Right lung (tissue), 10 donors: ENCODE data around the gene CPLANE2. TPM values are rescaled to one million over a fixed set of nuclear protein-coding genes. Genes with fewer than 3 reads are reported as not detected.
A peak's percentile ranks its signal among the peaks of the same experiment; 100 is the strongest.
"Not testable (repeated sequence)": the region's sequence is repeated elsewhere in the genome, so short reads cannot be mapped to it uniquely, and the experiment has no call there.

Experiments used
- DNase-seq, 2 donors: peaks; one replicate each; pipeline ENCODE4 v3.0.0-alpha.2; 2013
- long read RNA-seq, 8 donors: transcript quantifications; one replicate each; lab custom pipeline, GENCODE V29; 2026
- polyA plus RNA-seq, 5 donors: library from polyadenylated mRNA; unstranded; fragments of 120-200 nt; gene quantifications; one replicate each; pipeline versions ENCODE4 v1.2.1 to v1.2.3, GENCODE V29; 2013; ENCODE audit warnings: inconsistent platforms in 1 of 5, low replicate concordance in 1 of 5; ENCODE audit not compliant: insufficient read length in 5 of 5, insufficient read depth in 1 of 5

Gene CPLANE2, protein sequence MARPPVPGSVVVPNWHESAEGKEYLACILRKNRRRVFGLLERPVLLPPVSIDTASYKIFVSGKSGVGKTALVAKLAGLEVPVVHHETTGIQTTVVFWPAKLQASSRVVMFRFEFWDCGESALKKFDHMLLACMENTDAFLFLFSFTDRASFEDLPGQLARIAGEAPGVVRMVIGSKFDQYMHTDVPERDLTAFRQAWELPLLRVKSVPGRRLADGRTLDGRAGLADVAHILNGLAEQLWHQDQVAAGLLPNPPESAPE
- polyA plus RNA-seq = 1 to 10 TPM; 2.3 to 6.6 (median 4.1) TPM
- long read RNA-seq, donor 1 = 0 reads
- long read RNA-seq, donor 2, partial matches to known transcripts = 0 of 1 reads
- long read RNA-seq, donor 2, other reads (novel, unspliced or antisense) = 0 of 1 reads
- long read RNA-seq, donor 3, partial matches to known transcripts = 0 of 1 reads
- long read RNA-seq, donor 3, other reads (novel, unspliced or antisense) = 0 of 1 reads
- long read RNA-seq, donor 4, partial matches to known transcripts = 0 of 1 reads
- long read RNA-seq, donor 4, other reads (novel, unspliced or antisense) = 0 of 1 reads
- long read RNA-seq, donor 5, partial matches to known transcripts = 0 of 2 reads
- long read RNA-seq, donor 5, other reads (novel, unspliced or antisense) = 0 of 2 reads
- long read RNA-seq, donor 6, partial matches to known transcripts = 0 of 2 reads
- long read RNA-seq, donor 6, other reads (novel, unspliced or antisense) = 0 of 2 reads
- long read RNA-seq, donor 7, partial matches to known transcripts = 0 of 2 reads
- long read RNA-seq, donor 7, other reads (novel, unspliced or antisense) = 0 of 2 reads
- long read RNA-seq, donor 8, partial matches to known transcripts = 0 of 1 reads
- long read RNA-seq, donor 8, other reads (novel, unspliced or antisense) = 0 of 1 reads

- peak; percentile 92 to 93 for DNase-seq
Observed at GRCh38 chr1:16236511-16237342, at the start of gene CPLANE2. CPLANE2 (minus strand) TSS chr1:16237183; CDS start chr1:16236742, 441 bp downstream.

DNA sequence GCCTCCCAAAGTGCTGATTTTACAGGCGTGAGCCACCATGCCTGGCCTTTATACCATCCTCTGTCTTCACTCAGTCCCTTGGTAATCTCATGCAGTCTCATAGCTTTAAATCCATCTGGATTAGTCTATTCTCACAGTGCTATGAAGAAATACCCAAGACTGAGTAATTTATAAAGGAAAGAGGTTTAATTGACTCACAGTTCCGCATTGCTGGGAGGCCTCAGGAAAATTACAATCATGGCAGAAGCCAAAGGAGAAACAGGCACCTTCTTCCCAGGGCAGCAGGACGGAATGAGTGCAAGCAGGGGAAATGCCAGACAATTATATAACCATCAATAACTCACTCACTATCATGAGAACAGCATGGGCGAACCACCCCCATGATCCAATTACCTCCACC is 49.1 kb upstream of the CPLANE2 start:
- no peak for DNase-seq

GRCh38 chr1:16281765-16282164 is 44.8 kb upstream of the CPLANE2 start:
- no peak for DNase-seq

- DNase-seq = no peak
Observed at GRCh38 chr1:16279186-16279585, 42.2 kb upstream of the CPLANE2 start.

GRCh38 chr1:16276302-16277030 is 39.5 kb upstream of the CPLANE2 start:
- DNase-seq = no peak

GRCh38 chr1:16275591-16275990 is 38.6 kb upstream of the CPLANE2 start:
- DNase-seq = no peak

DNA sequence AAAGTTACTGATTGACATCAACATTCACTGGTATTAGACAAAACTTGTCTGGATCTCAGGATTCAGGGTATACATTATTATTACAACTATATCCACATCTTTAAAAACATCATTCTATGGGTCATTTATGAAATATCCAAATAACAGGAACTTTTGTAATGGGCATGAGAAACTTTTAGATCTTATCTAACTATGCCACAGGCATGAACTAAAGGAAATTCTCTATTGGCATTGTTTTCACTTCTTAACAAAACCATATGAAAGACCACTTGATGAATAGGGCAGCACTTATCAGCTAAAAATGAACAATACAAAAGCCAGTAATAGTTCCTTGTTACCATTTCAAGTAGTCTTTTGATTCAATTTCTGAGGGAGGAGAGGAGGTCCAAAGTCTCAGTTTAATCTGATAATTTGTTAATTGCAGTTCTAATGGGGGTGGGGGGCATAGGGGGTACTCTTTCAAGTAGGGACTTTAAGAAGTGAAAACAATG is 30.8 kb upstream of the CPLANE2 start:
- DNase-seq = no peak

DNA sequence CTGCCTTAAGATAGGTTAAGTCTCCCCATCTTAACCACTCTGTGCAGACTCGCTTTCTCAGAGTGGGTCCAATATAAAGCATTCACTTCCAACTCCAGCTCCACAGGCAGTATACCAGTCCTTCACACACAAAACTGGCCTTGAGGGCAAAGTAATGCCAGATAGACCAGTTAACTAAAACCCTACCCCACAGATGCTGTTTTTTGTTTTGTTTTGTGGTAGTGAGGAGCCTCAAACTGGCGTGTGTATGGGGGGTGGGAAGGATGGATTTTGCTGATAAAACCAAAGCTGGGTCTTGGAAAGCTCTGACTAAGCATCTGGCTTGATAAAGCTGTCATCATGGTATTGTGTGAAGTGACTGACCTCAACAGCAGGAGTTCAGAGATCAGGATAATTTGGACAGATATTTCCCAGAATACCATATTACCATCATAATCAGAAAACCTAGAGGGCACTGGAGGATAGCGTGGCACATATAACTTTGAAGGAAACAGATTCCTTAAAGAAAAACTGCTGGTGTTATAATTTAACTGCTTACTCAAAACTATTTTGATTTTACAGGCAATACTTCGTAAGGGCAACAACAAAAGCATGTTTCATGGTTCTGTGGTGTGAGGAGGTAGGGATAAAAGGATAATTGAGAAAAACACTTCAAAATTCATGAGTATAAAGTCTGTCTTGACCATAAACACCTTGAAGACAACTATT is 29.6 kb upstream of the CPLANE2 start:
- no peak for DNase-seq

- no peak for DNase-seq
Observed at GRCh38 chr1:16262067-16262466, 25.1 kb upstream of the CPLANE2 start.

DNA sequence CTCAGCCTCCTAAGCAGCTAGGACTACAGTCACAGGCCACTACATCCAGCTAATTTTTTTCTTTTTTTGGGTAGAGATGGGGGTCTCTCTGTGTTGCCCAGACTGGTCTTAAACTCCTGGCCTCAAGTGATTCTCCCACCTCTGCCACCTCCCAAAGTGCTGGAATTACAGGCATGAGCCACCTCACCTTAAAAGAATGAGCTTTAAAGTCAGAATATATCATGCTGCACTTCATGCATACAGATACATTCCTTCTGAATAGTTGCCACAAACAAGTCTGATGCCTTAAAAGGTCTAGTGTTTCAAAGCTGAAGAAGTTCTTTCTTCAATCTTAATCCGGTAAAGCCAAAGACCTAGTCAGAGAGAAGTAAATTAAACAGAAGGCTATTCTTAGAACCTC is 23.8 kb upstream of the CPLANE2 start:
- DNase-seq = no peak

GRCh38 chr1:16258591-16259135 is 21.7 kb upstream of the CPLANE2 start:
- no peak for DNase-seq

DNA sequence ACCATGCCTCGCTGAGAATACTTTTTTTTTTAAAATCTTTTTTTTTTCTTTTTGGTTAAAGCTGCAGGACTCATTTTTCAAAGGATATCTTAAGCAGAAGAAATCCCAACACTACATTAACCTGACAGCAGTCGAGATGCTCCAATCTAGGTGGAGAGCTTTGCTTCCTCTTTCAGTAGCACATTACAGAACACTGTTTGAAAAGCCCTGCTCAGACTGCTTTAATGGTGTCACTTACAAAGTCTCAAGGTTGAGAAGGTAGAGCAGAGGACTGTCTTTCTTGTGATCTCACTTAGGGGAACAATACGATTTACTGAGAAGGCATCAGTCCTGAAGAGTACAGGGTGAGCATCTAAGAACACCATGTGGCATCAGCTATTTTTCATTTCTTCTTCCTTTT is 21.0 kb upstream of the CPLANE2 start:
- DNase-seq = no peak

GRCh38 chr1:16257556-16257955 is 20.6 kb upstream of the CPLANE2 start:
- DNase-seq = not testable (repeated sequence)

- DNase-seq = no peak
Observed at GRCh38 chr1:16256478-16256877, 19.5 kb upstream of the CPLANE2 start.

- no peak for DNase-seq
Observed at GRCh38 chr1:16254263-16254928, 17.4 kb upstream of the CPLANE2 start.

GRCh38 chr1:16253332-16253922 is 16.4 kb upstream of the CPLANE2 start:
- no peak for DNase-seq

DNA sequence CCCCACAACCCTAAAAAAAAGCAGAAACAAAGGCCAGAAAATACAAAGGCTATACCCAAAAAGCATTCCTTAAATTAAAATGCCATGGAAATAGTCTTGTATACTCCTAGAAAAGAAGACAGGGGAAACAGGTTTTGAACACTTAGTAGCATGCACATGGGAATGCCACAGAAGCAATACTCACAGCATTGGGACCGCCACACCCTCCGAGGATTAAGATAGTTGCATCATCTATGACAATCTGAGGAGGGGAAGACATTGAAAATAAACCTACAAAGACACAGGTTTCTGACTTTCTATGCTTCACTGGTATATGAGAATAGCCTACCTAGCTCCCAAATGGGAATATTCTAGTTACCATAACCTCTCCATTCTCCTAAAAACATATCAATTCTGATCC is 15.9 kb upstream of the CPLANE2 start:
- no peak for DNase-seq

DNA sequence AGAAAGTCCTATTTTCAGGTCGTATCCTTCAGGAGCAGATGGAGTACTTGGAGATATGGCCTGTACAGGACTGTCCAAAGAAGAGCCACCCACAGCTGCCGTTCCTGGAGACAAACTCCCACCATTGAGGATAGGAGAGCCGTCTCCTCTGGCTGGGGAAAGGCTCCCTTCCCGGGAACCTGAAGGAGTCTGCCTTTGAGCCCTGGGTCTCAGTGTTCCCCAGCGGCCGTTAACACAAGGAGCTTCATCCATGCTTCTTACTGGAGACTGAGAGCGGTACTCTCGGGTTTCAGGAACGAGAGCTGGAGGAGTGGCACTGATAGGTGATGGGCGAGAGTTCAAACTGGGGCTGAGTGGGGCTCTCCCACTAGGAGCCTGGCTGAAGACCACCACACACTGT is 14.4 kb upstream of the CPLANE2 start:
- no peak for DNase-seq
